M059J (cell line): ENCODE results near the gene RNF130. TPM values are rescaled to one million over a fixed set of nuclear protein-coding genes. Genes with fewer than 3 reads are reported as not detected.

Experiments used
- DNase-seq: peaks from one replicate; pipeline ENCODE4 v3.0.0-alpha.2; 2012; ENCODE audit warnings: low read depth
- total RNA-seq: library from RNA; depleted of rRNA; stranded (reverse); fragments of >200 nt; shearing (Covaris generic); gene quantifications from 2 replicates; pipeline ENCODE4 v1.2.3, GENCODE V29; 2014

Gene RNF130
- total RNA-seq, 1 experiment from 2014 or later: 50.6 TPM

DNA sequence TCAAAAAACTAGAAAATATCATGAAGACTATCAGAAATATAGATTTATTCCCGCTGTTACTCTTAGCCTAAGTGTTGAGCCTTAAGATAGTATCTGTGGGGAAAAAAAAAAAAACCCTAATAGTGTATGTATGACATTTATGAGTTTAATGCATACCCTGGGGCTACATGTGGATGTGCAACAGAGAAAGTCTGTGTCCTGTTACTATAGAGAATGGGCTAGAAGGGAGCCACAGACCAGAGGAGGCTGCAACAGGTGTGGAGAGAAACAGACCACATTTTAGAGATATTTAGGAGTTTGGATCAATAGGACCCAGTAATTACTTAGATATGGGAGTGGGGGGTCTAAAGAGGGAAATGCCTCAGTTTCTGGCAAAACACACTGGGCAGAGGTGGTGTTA lies 15.4 kb downstream of the RNF130 start:
- no peak for DNase-seq

DNA sequence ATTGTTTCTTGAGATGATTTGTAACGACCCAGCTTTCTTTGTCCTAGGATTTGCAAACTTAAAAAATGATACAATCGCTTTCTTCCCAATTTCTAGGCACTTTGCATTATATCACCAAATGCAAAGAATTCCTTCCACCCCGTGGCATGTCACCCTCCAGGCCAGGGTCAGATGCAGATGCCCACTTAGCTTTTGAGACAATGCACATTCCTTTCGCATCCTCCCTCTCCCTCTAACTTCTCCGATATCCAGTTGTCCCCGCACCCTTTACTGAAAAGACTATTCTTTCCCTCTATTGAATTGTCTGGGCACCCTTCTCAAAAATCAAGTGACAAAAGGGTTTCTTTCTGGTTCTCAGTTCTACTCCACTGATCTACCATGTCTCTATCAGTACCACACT lies 17.3 kb downstream of the RNF130 start:
- no peak for DNase-seq

DNA sequence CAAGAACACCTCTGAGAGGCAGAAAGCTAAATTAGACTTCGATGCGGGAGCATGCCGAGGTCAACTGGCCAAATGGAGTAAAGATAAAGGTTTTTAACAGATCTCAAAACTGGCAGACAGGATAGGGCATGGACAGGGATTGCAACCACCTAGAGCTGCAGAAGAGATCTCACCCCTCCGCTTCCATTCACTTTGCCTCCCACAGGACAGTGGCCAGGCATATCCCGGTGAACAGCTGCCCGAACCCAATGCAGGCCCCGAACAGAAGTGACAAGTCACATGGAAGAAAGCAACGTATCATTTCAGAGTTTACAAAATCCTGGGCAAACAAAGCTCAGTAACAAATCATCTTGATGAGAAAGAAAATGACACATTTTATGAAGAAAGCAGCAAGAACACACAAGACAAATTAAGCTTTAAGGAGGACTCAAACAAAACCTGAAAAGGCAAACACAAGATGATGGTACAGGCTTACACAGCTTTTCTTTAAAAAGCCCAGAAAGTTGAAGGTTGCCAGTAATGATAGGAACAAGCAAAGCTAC lies 18.4 kb downstream of the RNF130 start:
- no peak for DNase-seq

DNA sequence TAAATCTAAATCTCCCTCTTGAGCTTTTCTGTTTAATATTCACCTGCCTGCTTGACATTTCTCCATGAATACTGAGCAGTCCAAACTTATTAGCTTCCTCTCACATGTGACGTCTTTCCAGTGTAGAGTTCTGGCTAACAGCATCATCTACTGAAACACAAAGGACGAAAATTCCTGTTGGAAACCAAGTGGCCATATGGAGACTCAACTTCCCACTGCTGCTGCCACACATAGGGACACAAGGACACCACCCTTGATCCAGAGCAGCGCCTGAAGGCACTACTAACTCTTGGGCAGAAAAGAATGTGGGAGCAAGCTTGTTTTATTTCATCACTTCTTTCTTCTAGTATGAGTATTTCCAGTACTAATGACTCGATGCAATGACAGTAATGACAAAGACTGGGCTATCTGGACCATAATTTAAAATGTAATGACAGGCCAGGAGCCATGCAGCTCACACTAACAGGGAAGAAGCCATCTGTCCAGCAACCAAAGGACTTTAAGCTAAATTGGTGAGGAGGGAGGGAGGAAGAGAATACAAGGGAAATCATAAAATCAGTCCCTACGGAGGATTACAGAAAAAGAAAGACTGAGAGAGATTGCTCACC lies 19.2 kb downstream of the RNF130 start:
- no peak for DNase-seq

DNA sequence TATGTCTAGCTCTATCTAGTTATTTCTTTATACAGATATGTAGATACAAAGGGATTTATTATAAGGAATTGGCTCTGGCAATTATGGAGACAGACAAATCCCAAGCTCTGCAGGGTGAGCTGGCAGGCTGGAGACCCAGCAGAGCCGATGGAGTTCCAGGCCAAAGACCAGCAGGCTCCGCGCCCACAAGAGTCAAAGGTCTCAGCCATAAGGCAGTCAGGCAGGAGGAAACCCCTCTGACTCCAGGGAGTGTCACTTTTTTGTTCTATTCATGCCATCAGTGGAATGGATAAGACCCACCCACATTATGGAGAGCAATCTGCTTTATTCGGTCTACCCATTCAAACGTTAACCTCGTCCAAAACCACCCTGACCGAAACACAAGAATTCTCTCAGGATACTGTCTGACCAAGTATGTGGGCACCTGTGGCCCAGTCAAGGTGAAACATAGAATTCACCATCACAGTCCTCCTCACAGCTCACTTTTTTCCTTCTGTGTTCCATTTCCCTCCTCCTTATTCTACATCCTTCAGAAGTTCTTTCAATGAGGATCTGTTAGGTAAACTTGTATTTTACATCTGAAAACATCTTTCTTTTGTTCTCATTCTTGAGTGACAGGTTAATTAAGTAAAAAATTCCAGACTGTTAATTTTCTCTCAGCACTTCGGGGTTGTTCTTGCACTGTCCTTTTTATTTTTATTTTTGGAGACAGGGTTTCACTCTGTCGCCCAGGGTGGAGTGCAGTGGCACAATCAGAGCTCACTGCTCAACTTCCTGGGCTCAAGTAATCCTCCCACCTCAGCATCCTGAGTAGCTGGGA lies 21.2 kb downstream of the RNF130 start:
- no peak for DNase-seq

DNA sequence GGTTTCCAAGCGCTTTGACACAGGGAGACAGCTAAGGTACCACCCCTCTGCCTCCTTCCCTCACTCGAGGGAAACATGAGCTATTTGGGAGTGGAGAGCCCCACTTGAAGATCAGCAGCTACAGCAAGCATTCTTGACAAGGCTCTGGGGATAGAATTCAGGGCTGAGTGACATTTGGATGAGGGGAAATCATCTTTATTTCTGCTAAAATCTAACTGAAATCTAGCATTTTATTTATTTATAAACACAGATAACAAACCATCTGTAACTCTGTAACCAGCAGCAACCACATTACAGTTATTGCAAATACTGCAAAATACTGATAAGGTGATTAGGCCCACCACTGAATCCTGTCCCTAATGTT lies 22.4 kb downstream of the RNF130 start:
- no peak for DNase-seq

DNA sequence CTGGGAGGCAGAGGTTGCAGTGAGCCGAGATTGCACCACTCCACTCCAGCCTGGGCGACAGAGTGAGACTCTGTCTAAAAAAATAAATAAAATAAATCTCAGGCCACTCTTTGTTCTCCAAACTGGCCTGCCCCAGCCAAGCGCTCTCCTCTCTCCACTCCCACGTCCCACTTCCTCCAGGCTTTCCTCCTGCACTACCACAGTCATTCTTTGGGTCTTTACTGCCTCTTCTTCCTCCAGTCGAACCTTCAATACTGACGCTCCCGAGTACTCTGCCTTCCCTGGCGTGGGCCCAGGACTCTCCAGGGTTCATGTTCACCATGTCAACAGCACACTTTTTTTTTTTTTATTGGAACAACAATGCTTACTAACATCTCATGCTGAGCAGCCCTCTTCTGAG lies 23.9 kb downstream of the RNF130 start:
- no peak for DNase-seq

DNA sequence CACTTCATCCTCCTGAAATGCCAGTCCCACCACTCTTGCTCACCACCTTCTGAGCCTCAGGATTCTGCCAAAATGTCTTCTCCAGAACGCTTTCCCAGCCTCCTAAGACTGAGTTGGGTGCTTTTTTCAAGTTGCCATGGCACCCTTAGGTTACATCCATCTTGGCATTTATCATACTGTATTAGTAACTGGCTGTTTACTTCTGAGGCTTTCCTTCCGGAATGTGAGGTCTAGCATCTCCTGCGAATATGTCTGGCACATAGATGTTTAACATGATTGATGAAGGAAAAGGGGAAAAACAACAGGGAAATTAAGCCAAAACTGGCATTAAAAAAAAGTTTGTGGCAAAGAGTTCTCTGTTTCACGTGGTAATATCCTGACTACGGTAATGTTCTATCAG lies 24.9 kb downstream of the RNF130 start:
- DNase-seq: no peak

DNA sequence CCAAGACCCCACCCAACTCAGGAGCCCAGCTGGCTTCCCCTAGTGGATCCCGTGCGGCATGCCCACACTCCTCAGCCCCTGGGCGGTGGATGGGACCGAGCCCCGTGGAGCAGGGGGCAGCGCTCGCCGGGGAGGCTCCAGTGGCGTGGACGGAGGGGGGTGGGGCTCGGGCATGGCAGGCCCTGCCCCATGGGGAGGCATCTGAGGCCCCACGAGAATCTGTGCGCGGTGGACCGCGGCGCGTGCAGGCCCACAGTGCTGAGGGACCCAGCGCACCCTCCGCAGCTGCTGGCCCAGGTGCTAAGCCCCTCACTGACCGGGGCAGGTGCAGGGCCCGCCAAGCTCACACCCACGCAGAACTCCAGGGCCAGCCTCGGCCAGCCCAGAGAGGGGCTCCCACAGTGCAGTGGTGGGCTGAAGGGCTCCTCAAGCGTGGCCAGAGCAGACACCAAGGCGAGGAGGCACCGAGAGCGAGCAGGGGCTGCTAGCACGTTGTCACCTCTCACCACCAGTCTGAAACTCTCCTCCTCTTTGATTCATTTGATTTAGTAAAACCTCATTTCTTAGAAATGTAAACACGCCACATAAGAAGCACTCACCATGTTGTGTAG lies 25.6 kb downstream of the RNF130 start:
- DNase-seq: no peak

DNA sequence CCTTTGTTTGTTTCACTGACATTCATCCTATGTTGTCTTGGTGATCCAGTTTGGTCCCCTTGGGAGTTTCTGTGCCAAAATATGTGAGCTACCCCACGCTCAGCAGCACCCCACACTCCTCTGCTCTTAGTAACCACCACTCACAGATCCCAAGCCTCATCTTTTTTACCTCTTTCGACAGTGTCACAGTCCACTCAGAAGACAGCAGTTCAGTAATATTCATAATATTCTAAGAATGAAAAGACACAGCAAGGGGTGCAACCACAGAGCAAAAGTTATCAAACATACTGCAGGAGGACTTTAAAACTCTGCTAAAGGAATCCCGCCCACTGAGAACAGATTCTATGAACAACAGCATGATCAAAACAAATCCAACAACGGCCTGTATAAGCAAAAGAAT lies 28.2 kb downstream of the RNF130 start:
- DNase-seq: no peak

DNA sequence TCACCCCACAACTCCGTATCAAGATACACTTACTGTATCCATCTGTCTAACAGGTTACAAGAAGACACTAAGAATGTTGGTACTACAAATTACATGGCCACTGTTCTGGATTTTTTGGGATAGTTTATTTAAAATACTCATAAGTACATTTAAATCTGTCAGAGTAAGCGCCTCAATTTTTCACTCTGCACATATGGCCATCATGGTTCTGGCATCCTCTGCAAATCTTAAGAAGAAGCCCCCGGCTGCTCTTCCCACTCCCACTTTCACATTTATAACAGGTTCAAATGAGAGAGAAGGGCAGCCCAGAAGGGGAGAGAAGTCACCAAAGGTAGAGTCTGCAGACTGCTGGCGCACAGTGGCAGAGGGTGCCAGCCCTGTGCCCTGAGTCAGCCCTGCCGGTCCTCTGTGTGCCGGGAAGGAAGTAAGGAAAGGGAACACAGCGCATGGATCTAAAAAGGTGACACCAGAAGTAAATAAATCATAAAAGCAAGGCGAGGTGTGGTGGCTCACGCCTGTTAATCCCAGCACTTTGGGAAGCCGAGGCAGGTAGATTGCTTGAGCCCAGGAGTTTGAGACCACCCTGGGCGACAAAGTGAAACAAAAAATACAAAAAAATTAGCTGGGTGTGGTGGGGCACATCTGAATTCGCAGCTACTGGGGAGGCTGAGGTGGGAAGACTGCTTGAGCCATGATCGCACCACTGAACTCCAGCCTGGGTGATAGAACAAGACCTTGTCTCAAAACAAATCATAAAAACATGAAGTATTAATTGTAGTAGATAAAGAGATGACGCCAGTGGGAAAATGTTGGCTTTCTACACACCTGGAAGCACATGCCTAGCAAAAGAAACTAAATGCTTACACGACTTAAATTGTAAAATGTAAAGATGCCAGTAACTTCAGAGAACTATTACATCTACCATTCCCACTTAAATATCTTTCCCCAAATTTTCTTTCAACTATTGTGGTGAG lies 30.0 kb downstream of the RNF130 start:
- DNase-seq: no peak

DNA sequence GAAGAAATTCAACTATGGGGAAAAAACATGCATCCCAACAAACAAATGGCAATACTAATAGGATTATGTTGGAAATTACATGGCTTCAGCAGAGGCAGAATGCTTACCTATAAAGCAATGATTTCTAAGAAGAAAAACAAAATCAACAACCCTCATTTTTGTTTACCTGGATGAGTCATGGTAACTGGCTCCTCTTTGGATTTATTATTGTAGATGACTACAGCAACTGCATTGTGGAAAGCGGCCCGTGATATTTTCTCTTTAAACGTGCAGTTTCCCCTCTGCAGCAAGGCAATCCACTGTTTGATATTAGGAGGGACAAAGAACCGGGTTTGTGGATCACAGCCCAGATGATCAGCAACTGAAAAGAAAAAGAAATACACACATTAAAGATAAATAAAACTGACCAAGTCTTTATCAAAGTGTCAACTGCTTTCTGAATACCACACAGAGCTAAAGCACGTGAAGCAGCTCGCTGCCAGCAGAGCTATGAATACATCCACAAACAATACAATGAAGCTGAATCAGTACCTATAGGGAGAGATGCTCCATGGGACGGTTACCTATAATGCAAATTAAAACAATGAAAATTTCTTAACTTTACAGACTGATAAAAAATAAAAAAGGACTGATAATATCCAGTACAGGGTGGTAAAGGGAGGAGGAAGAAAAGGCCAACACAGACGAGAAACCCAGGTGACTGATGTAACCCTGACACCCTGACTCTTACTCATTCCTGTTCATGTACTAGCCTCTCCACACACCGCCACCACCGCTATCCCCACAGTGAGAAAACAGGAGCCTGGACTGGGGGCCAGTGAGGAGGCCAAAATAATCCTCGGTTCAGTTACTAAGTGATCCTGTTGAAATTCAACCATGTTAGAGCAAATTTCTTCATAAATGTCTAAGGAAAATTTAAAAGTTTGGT lies 31.0 kb downstream of the RNF130 start:
- no peak for DNase-seq

DNA sequence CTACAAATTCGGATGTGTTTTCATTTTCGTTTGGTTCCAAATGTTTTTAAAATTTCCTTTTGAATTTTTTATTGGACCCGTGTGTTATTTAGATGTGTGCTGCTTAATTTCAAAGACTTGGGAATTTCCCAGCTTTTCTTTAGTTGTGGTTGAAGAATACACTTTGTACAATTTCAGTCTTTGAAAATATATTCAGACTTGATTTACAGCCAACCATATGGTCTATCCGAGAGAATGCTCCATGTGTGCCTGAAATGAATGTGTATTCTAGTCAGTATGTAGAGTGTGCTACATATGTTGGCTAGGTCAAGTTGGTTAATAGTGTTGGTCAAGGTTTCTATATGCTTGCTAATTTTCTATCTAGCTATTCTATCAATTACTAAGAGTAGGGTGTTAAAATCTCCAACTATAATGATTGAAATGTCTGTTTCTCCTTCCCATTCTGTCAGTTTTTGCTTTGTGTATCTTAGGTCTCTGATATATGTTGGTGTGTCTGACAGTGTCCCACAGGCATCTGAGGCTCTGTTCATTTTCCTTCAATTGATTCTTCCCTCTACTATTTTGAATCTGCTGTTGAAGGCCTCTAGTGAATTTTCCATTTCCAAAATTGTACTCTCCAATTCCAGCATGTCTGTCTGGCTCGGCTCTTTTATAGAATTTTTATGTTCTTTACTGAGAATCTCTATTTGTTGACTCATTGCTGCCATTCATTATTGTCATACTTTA lies 36.2 kb downstream of the RNF130 start:
- no peak for DNase-seq

DNA sequence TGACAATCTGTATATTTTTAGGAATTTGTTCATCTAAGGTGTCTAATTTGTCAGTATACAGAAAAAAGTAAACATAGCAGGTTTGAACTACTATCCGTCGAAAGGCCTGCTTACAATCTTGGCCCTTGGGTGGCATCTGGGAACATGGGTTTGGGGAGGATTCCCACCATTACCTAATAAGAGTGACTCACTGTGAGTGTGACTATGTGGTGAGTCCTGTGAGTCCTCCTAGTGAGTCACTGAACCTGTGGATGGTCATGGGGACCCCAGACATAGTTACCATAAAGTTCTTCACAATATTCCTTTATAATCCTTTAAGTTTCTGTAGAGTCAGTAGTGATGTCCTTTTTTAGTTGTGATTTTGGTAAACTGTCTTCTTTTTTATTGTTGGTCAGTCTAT lies 37.0 kb downstream of the RNF130 start:
- DNase-seq: peak; percentile 64

DNA sequence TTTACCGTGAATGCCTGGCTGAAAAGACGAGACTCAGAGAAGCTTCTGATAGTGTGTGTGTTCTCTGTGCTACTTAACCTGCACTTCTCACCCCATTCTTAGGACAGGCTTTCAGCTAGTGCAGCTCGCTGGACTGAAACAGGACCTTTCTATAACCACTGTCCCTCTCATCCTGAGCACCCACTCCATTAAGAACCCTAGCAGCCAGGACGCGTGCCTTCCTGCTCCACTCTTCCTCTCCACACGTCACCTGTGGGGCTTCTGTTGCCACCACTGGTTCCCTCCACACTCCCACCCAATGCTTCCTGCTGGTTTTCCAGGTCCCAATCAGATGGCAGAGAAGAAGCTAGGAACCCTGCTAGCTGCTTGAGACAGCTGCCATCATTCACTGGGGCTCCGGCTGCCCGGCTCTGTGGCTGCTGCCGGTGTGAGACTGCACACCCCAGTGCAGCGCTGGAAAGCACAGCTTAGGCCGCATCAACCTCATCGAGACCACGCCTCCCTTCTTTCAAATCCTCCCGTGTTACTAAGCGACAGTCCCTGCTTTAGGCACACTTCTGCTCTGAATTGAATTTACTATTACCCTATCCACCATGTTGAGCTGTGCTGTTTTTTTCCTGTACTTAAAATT lies 44.0 kb downstream of the RNF130 start:
- DNase-seq: no peak

DNA sequence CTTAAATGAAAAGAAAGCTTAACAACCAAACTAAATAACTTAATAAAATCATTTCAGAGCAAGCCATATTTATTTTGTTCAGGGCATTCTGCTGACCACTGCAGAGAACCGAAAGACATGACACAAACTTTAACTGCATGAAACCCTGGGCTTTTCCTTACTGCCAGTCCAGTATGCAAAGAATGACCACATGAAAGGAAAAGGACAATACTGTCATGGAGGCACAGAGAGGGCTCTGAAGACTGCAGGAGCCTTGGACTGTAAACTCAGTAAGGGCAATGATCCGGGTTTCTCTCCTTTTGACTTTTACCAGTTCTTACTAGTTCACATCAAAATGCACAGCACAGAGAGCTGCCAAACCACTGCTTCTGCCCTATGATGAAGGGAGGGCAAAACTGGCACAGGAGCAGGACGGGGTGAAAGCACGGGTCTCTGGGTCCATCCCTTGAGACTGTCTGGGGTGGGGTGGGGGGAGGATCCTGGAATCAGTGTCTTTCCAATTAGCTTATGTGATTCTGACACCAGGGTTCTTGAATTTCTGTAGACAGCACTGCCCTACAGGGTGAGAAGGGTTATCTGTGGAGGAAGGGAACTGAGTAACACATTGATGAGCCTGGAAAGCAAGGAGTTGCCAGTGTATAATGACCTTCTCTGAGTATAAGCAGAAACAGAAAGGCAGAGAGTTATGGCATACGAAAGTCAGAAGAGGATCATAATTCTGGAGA lies 44.7 kb downstream of the RNF130 start:
- no peak for DNase-seq

DNA sequence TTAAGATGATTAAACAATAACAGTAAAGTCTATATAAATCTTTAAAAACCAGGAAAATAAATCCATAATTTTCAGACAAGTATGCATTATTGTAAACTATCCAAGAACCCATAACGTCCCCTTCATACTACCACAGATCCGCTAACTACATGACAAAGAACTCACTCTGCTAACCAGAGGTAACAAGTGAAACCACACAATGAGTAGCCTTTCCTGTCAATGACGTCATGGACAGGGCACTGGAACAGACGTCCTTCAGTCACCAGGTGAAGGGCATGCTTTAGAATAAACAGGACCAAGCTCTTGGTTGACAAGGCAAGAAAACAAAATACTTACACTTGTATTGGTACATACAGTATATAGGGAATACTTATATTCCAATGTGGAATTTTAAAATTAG lies 45.2 kb downstream of the RNF130 start:
- DNase-seq: peak; percentile 89

DNA sequence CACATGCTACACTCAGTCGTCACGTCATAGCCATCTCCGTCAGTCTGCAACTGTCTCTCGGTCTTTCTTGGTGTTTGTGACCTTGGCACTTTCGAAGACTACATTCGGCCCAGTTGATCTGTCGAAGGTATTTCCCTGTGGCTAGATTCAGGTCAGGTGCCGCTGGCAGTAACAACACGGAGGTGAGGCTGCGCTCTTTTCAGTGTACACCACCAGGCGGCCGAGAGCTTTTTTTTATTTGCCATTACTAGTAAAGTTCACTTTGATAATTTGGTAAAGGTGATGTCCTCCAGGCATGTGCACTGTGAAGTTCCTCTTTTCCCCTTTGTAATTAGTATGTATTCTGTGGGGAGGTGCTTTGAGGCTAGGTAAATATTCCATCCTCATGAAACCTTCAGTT lies 49.7 kb downstream of the RNF130 start:
- DNase-seq: no peak

DNA sequence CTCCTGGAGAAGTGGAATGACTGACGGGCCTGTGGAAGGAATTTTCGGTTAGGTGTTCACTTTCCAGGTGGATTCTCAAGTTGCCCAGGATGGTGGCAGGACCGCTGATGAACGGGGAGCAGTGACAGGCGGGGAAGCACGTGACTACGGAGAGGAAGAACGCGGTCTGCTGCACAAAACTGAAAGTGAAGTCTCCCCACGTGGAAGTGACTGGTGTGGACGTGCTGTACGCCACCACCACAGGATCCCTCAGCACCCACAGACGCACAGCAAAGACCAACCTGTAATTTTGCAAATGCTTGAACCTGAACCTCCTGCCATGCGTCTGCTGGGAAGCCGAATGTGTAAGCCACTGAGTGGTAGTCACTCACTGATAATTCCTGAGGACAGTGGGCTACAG lies 51.4 kb downstream of the RNF130 start:
- no peak for DNase-seq
